Measurements from ENCODE around the gene NT5DC3. TPM values are rescaled to one million over a fixed set of nuclear protein-coding genes. Genes with fewer than 3 reads are reported as not detected.

The NT5DC3 gene
- total RNA-seq, 1 donor from 2014 or later: 40.2 TPM

- peak; percentile 85 for DNase-seq (ENCODE audit: low spot score)
These were observed 7.8 kb downstream of the NT5DC3 start for GRCh38 chr12:103833095-103833775.

- DNase-seq (ENCODE audit: low spot score): no peak
These were observed 8.7 kb downstream of the NT5DC3 start for GRCh38 chr12:103832048-103832997.

- DNase-seq (ENCODE audit: low spot score): no peak
These were observed 10.2 kb downstream of the NT5DC3 start for GRCh38 chr12:103830730-103831320.

GRCh38 chr12:103830025-103830725 is 10.9 kb downstream of the NT5DC3 start:
- DNase-seq (ENCODE audit: low spot score): no peak

- DNase-seq (ENCODE audit: low spot score): no peak
These were observed 11.9 kb downstream of the NT5DC3 start for GRCh38 chr12:103829092-103829491.

- DNase-seq (ENCODE audit: low spot score): peak; percentile 42
These were observed 13.1 kb downstream of the NT5DC3 start for GRCh38 chr12:103827911-103828391.

- DNase-seq (ENCODE audit: low spot score): no peak
These were observed 16.2 kb downstream of the NT5DC3 start for GRCh38 chr12:103824845-103825244.

GRCh38 chr12:103824290-103824689 is 16.7 kb downstream of the NT5DC3 start:
- DNase-seq (ENCODE audit: low spot score): no peak

GRCh38 chr12:103823871-103824270 is 17.2 kb downstream of the NT5DC3 start:
- DNase-seq (ENCODE audit: low spot score): no peak

GRCh38 chr12:103821773-103822172 is 19.3 kb downstream of the NT5DC3 start:
- peak; percentile 52 for DNase-seq (ENCODE audit: low spot score)

GRCh38 chr12:103820881-103821489 is 20.0 kb downstream of the NT5DC3 start:
- no peak for DNase-seq (ENCODE audit: low spot score)

- DNase-seq (ENCODE audit: low spot score): peak; percentile 58
These were observed 20.7 kb downstream of the NT5DC3 start for GRCh38 chr12:103820361-103820760.

GRCh38 chr12:103819892-103820291 is 21.1 kb downstream of the NT5DC3 start:
- DNase-seq (ENCODE audit: low spot score): no peak

GRCh38 chr12:103819312-103819711 is 21.7 kb downstream of the NT5DC3 start:
- DNase-seq (ENCODE audit: low spot score): no peak

- no peak for DNase-seq (ENCODE audit: low spot score)
These were observed 23.2 kb downstream of the NT5DC3 start for GRCh38 chr12:103817791-103818190.

- no peak for DNase-seq (ENCODE audit: low spot score)
These were observed 24.4 kb downstream of the NT5DC3 start for GRCh38 chr12:103816663-103817062.

- DNase-seq (ENCODE audit: low spot score): no peak
These were observed 26.6 kb downstream of the NT5DC3 start for GRCh38 chr12:103814436-103814835.

GRCh38 chr12:103813949-103814348 is 27.1 kb downstream of the NT5DC3 start:
- no peak for DNase-seq (ENCODE audit: low spot score)

GRCh38 chr12:103813426-103813825 is 27.6 kb downstream of the NT5DC3 start:
- no peak for DNase-seq (ENCODE audit: low spot score)

GRCh38 chr12:103812789-103813188 is 28.2 kb downstream of the NT5DC3 start:
- no peak for DNase-seq (ENCODE audit: low spot score)

- DNase-seq (ENCODE audit: low spot score): no peak
These were observed 29.2 kb downstream of the NT5DC3 start for GRCh38 chr12:103811791-103812190.
